PC-9 (cell line): ENCODE results near the gene LETMD1. TPM values are rescaled to one million over a fixed set of nuclear protein-coding genes. Genes with fewer than 3 reads are reported as not detected.
A peak's percentile ranks its signal among the peaks of the same experiment; 100 is the strongest.

Source experiments
- BruUV-seq: library from RNA; stranded (reverse); fragments of 400-500 nt; replicated peaks from 2 replicates; lab custom pipeline; 2021; lab: Mats Ljungman, UMichigan
- CTCF ChIA-PET: fragments of 300-600 bp; sonication (Branson Sonifier 250); formaldehyde crosslinking; loops from one replicate; lab custom pipeline; 2022; ENCODE audit warnings: antibody characterized with exemption; lab: Charles Lee
- POLR2A ChIA-PET: fragments of 300-600 bp; sonication (Branson Sonifier 250); formaldehyde crosslinking; loops from one replicate; lab custom pipeline; 2022; ENCODE audit warnings: antibody characterized with exemption; ENCODE audit not compliant: unreplicated experiment; lab: Charles Lee
- DNase-seq, 2 experiments: peaks; one replicate each; pipeline versions ENCODE4 v3.0.0 to v3.0.0-alpha.2; 2015 to 2022; ENCODE audit warnings: mixed read lengths in 1 of 2
- H2AFZ ChIP-seq: fragments of 200-600 bp; sonication (generic); 2 replicates; pipeline ENCODE4 v1.8.1; 2017; ENCODE audit warnings: antibody characterized with exemption
- H3F3A ChIP-seq: fragments of 200-600 bp; sonication (generic); 2 replicates; pipeline ENCODE4 v1.8.1; 2017; ENCODE audit warnings: antibody characterized with exemption, mild to moderate bottlenecking, low read depth; ENCODE audit not compliant: insufficient read depth
- H3K27ac ChIP-seq: fragments of 200-600 bp; sonication (generic); 2 replicates; pipeline ENCODE4 v1.6.1; 2016; ENCODE audit warnings: mixed run types
- H3K27me3 ChIP-seq: fragments of 200-600 bp; sonication (generic); 2 replicates; pipeline ENCODE4 v1.6.1; 2016; ENCODE audit warnings: low read depth, mixed run types; ENCODE audit not compliant: insufficient read depth
- H3K36me3 ChIP-seq: fragments of 200-600 bp; sonication (generic); 2 replicates; pipeline ENCODE4 v1.6.1; 2016; ENCODE audit warnings: low read depth, mixed run types
- H3K4me1 ChIP-seq: fragments of 200-600 bp; sonication (generic); replicated peaks from 2 replicates; pipeline ENCODE4 v1.6.1; 2016; ENCODE audit warnings: mixed run types; ENCODE audit not compliant: insufficient read depth
- H3K4me2 ChIP-seq: fragments of 200-600 bp; sonication (generic); 2 replicates; pipeline ENCODE4 v1.6.1; 2017; ENCODE audit warnings: mixed run types
- H3K4me3 ChIP-seq: fragments of 200-600 bp; sonication (generic); 2 replicates; pipeline ENCODE4 v1.6.1; 2016; ENCODE audit warnings: mixed run types
- H3K79me2 ChIP-seq: fragments of 200-600 bp; sonication (generic); 2 replicates; pipeline ENCODE4 v1.6.1; 2017; ENCODE audit warnings: low read depth, mixed run types
- H3K9me2 ChIP-seq: fragments of 200-600 bp; sonication (generic); 2 replicates; pipeline ENCODE4 v1.8.1; 2017; ENCODE audit warnings: mild to moderate bottlenecking; ENCODE audit not compliant: insufficient read depth
- H3K9me3 ChIP-seq: fragments of 200-600 bp; sonication (generic); 2 replicates; pipeline ENCODE4 v1.8.1; 2016; ENCODE audit warnings: low read depth; ENCODE audit not compliant: insufficient read depth
- H4K20me1 ChIP-seq: fragments of 200-600 bp; sonication (generic); 2 replicates; pipeline ENCODE4 v1.8.1; 2017; ENCODE audit not compliant: insufficient read depth
- CTCF ChIP-seq: fragments of 200-600 bp; sonication (generic); conservative IDR thresholded peaks from 2 replicates; pipeline ENCODE4 v1.6.1; 2017; ENCODE audit warnings: mixed run types, antibody characterized with exemption, mild to moderate bottlenecking, moderate library complexity
- EZH2 ChIP-seq: fragments of 200-600 bp; sonication (generic); IDR thresholded peaks from 2 replicates; pipeline ENCODE4 v1.8.0; 2017; ENCODE audit warnings: antibody characterized with exemption, low read depth
- intact Hi-C: fragments of 100-400 bp; cut with micrococcal nuclease; formaldehyde crosslinking; loops from one replicate; pipeline ENCODE4 v1.10.0; 2022; ENCODE audit not compliant: unreplicated experiment
- total RNA-seq: library from RNA; stranded (reverse); gene quantifications from 2 replicates; pipeline ENCODE4 v1.2.3, GENCODE V29; 2021

LETMD1 gene
- total RNA-seq, 1 experiment from 2014 or later = 81.9 TPM

- Histone ChIP-seq H3K36me3 (peaks cover 31% of the 10 kb centered on the region), H3K9me2 (no peaks in the 10 kb centered on the region), H3K79me2 (no peaks in the 10 kb centered on the region), H4K20me1 (no peaks in the 10 kb centered on the region), H3F3A (peaks cover 12% of the 10 kb centered on the region), H2AFZ (no peak overlapping the region), H3K27me3 (no peaks in the 10 kb centered on the region), H3K27ac (peak overlapping the region; percentile 12; the same call in 1 of the 2 replicates), H3K4me3 (no peak overlapping the region), H3K9me3 (no peaks in the 10 kb centered on the region), H3K4me1 (peaks cover 19% of the 10 kb centered on the region), H3K4me2 (no peak overlapping the region)
- ChIA-PET POLR2A (no interaction called here), CTCF (interaction anchor here (0.6 kb wide), 1 partner anchor 344 kb away, joined by 5 read pairs; no protein-coding TSS in a partner anchor)
- intact Hi-C loops = no loop called here
- DNase-seq = no peak
- no TSS peak for BruUV-seq
- TF ChIP-seq CTCF = no peak
- TF ChIP-seq EZH2 = no peak
These were observed 46.3 kb upstream of the LETMD1 start for GRCh38 chr12:51001799-51002198.

- Histone ChIP-seq H3K79me2 (no peaks in the 10 kb centered on the region), H2AFZ (no peak overlapping the region), H3F3A (peaks cover 17% of the 10 kb centered on the region), H3K4me3 (no peak overlapping the region), H3K9me3 (no peaks in the 10 kb centered on the region), H3K27me3 (no peaks in the 10 kb centered on the region), H3K27ac (no peak overlapping the region), H3K9me2 (no peaks in the 10 kb centered on the region), H4K20me1 (no peaks in the 10 kb centered on the region), H3K4me1 (peaks cover 22% of the 10 kb centered on the region), H3K4me2 (no peak overlapping the region), H3K36me3 (peaks cover 34% of the 10 kb centered on the region)
- intact Hi-C loops = no loop called here
- POLR2A ChIA-PET = no interaction called here
- no peak for DNase-seq
- TF ChIP-seq EZH2 (no peak), CTCF (no peak)
- CTCF ChIA-PET = no interaction called here
- BruUV-seq = no TSS peak
These were observed 43.6 kb upstream of the LETMD1 start for GRCh38 chr12:51004504-51004903.

GRCh38 chr12:51005030-51005429, 43.1 kb upstream of the LETMD1 start:
- Histone ChIP-seq H4K20me1 (no peaks in the 10 kb centered on the region), H3K4me1 (peaks cover 22% of the 10 kb centered on the region), H3K4me2 (peak overlapping the region; percentile 55), H3K27me3 (no peaks in the 10 kb centered on the region), H3F3A (peaks cover 17% of the 10 kb centered on the region), H3K79me2 (no peaks in the 10 kb centered on the region), H3K9me2 (no peaks in the 10 kb centered on the region), H3K9me3 (no peaks in the 10 kb centered on the region), H2AFZ (no peak overlapping the region), H3K4me3 (no peak overlapping the region), H3K36me3 (peaks cover 32% of the 10 kb centered on the region), H3K27ac (no peak overlapping the region)
- no TSS peak for BruUV-seq
- POLR2A ChIA-PET = interaction anchor here (0.6 to 1.0 kb wide), 3 partner anchors 15 to 250 kb away, joined by 4 to 9 read pairs (median 5); partner anchors contain the start of gene CSRNP2
- CTCF ChIA-PET = interaction anchor here (0.6 to 1.5 kb wide), 3 partner anchors 21 to 180 kb away, joined by 3 to 4 read pairs (median 4); partner anchors contain the start of gene SLC11A2
- TF ChIP-seq EZH2 = no peak
- no peak for TF ChIP-seq CTCF
- intact Hi-C loops = loop anchor here (1.0 to 5.0 kb wide), 2 partner anchors 21 to 42 kb away; partner anchors contain the start of genes LETMD1 and SLC11A2
- DNase-seq = no peak
